Measurements from ENCODE around the gene RNF212B.
"Not testable (repeated sequence)": the region's sequence is repeated elsewhere in the genome, so short reads cannot be mapped to it uniquely, and the experiment has no call there.

RNF212B gene

DNA sequence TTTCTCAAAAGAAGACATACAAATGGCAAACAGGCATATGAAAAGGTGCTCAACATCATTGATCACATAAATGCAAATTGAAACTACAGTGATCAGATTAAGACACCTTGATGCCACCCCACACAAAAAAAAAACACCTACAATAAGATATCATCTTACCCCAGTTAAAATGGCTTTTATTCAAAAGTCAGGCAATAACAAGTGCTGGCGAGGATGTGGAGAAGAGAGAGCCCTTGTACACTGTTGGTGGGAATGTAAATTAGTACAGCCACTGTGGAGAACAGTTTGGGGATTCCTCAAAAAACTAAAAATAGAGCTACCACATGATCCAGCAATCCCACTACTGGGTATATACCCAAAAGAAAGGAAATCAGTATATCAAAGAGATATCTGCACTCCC lies 12.8 kb upstream of the RNF212B start:
- H3K4me3 ChIP-seq (ENCODE audit: low read depth, low read length); H3K36me3 ChIP-seq (ENCODE audit: control insufficient read depth in 2 of 2, insufficient read depth in 1 of 2, low read length in 2 of 2); H3K27ac ChIP-seq (ENCODE audit: extremely low read depth, low read depth, low read length); POLR2A ChIA-PET; H3K9me3 ChIP-seq (ENCODE audit: control insufficient read depth, insufficient read depth, low read depth, low read length); H3K4me1 ChIP-seq (ENCODE audit: control insufficient read depth, insufficient read depth, low read length): not testable (repeated sequence)
- CTCF ChIA-PET, result interaction anchor here (0.5 to 0.6 kb wide), 3 partner anchors 14 to 244 kb away, joined by 3 to 8 read pairs (median 4); no protein-coding TSS in a partner anchor
- peak; percentile 96 for TF ChIP-seq ZNF184 (tag by site-specific recombination; IDR thresholded peaks at IDR 0.05)

DNA sequence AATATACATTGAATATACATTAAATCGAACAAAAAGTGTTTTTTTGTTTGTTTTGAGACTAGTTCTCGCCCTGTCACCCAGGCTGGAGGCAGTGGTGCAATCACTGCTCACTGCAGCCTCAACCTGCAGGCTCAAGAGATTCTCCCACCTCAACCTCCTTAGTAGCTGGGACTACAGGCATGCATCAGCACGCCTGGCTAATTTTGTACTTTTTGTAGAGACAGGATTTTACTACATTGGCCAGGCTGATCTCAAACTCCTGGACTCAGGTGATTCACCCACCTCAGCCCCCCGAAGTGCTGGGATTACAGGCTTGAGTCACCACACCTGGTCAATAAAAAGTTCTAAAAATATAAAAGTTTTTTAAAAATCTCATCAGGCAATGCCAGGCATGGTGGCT lies 10.2 kb upstream of the RNF212B start:
- TF ChIP-seq, protein P1, sequence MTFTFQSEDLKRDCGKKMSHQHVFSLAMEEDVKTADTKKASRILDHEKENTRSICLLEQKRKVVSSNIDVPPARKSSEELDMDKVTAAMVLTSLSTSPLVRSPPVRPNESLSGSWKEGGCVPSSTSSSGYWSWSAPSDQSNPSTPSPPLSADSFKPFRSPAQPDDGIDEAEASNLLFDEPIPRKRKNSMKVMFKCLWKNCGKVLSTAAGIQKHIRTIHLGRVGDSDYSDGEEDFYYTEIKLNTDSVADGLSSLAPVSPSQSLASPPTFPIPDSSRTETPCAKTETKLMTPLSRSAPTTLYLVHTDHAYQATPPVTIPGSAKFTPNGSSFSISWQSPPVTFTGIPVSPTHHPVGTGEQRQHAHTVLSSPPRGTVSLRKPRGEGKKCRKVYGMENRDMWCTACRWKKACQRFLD (tag by site-specific recombination; IDR thresholded peaks at IDR 0.05), result no peak
- TF ChIP-seq, protein P2, sequence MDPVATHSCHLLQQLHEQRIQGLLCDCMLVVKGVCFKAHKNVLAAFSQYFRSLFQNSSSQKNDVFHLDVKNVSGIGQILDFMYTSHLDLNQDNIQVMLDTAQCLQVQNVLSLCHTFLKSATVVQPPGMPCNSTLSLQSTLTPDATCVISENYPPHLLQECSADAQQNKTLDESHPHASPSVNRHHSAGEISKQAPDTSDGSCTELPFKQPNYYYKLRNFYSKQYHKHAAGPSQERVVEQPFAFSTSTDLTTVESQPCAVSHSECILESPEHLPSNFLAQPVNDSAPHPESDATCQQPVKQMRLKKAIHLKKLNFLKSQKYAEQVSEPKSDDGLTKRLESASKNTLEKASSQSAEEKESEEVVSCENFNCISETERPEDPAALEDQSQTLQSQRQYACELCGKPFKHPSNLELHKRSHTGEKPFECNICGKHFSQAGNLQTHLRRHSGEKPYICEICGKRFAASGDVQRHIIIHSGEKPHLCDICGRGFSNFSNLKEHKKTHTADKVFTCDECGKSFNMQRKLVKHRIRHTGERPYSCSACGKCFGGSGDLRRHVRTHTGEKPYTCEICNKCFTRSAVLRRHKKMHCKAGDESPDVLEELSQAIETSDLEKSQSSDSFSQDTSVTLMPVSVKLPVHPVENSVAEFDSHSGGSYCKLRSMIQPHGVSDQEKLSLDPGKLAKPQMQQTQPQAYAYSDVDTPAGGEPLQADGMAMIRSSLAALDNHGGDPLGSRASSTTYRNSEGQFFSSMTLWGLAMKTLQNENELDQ (tag by site-specific recombination; IDR thresholded peaks at IDR 0.05; ENCODE audit: low read depth), result no peak
- TF ChIP-seq ZNF596 (tag by site-specific recombination; IDR thresholded peaks at IDR 0.05) (no peak), ZEB2 (tag by site-specific recombination; IDR thresholded peaks at IDR 0.05) (no peak), ZNF571 (tag by site-specific recombination; IDR thresholded peaks at IDR 0.05) (no peak), ZNF501 (tag by site-specific recombination; IDR thresholded peaks at IDR 0.05) (no peak), ZNF660 (tag by site-specific recombination; IDR thresholded peaks at IDR 0.05) (no peak), ZBTB20 (tag by site-specific recombination; IDR thresholded peaks at IDR 0.05) (no peak), ZNF514 (tag by site-specific recombination; IDR thresholded peaks at IDR 0.05) (no peak), ZNF132 (tag by site-specific recombination; IDR thresholded peaks at IDR 0.05; ENCODE audit: borderline replicate concordance) (no peak), SCRT1 (tag by site-specific recombination; IDR thresholded peaks at IDR 0.05; ENCODE audit: borderline replicate concordance) (no peak), ZBTB7A (tag by site-specific recombination; IDR thresholded peaks at IDR 0.05; ENCODE audit: low read depth) (no peak)
- TF ChIP-seq, protein P3, sequence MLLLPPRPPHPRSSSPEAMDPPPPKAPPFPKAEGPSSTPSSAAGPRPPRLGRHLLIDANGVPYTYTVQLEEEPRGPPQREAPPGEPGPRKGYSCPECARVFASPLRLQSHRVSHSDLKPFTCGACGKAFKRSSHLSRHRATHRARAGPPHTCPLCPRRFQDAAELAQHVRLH (tag by site-specific recombination; IDR thresholded peaks at IDR 0.05), result no peak
- TF ChIP-seq, protein P4, sequence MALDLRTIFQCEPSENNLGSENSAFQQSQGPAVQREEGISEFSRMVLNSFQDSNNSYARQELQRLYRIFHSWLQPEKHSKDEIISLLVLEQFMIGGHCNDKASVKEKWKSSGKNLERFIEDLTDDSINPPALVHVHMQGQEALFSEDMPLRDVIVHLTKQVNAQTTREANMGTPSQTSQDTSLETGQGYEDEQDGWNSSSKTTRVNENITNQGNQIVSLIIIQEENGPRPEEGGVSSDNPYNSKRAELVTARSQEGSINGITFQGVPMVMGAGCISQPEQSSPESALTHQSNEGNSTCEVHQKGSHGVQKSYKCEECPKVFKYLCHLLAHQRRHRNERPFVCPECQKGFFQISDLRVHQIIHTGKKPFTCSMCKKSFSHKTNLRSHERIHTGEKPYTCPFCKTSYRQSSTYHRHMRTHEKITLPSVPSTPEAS (tag by site-specific recombination; IDR thresholded peaks at IDR 0.05), result no peak
- TF ChIP-seq, protein P5, sequence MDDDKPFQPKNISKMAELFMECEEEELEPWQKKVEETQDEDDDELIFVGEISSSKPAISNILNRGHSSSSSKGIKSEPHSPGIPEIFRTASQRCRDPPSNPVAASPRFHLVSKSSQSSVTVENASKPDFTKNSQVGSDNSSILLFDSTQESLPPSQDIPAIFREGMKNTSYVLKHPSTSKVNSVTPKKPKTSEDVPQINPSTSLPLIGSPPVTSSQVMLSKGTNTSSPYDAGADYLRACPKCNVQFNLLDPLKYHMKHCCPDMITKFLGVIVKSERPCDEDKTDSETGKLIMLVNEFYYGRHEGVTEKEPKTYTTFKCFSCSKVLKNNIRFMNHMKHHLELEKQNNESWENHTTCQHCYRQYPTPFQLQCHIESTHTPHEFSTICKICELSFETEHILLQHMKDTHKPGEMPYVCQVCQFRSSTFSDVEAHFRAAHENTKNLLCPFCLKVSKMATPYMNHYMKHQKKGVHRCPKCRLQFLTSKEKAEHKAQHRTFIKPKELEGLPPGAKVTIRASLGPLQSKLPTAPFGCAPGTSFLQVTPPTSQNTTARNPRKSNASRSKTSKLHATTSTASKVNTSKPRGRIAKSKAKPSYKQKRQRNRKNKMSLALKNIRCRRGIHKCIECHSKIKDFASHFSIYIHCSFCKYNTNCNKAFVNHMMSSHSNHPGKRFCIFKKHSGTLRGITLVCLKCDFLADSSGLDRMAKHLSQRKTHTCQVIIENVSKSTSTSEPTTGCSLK (tag by site-specific recombination; IDR thresholded peaks at IDR 0.05), result no peak
- no peaks in the 10 kb centered on the region for H3K4me1 ChIP-seq (ENCODE audit: control insufficient read depth, insufficient read depth, low read length)
- CTCF ChIA-PET, result interaction anchor here (0.6 to 1.3 kb wide), 4 partner anchors 9 to 151 kb away, joined by 3 to 7 read pairs (median 4); no protein-coding TSS in a partner anchor

More for the DNA sequence above, 10.2 kb upstream of the RNF212B start:
- POLR2A ChIA-PET, result no interaction called here
- H3K9me3 ChIP-seq (ENCODE audit: control insufficient read depth, insufficient read depth, low read depth, low read length), result no peaks in the 10 kb centered on the region
- H3K36me3 ChIP-seq (ENCODE audit: control insufficient read depth in 2 of 2, insufficient read depth in 1 of 2, low read length in 2 of 2), result no peaks in the 10 kb centered on the region
- H3K27ac ChIP-seq (ENCODE audit: extremely low read depth, low read depth, low read length), result no peak overlapping the region
- no peak overlapping the region for H3K4me3 ChIP-seq (ENCODE audit: low read depth, low read length)

Data from HEK293 (cell line).